NB4 (cell line): Measurements from ENCODE around the gene ACSL3.

Experiments used
- DNase-seq: peaks from one replicate; pipeline ENCODE4 v3.0.0; 2010; ENCODE audit warnings: low read depth
- H3K4me3 ChIP-seq: one replicate; pipeline ENCODE4 v1.5.1; 2011; ENCODE audit warnings: mild to moderate bottlenecking, low read depth, low read length, moderate library complexity
- MYC ChIP-seq: IDR thresholded peaks from 2 replicates; pipeline ENCODE4 v1.6.1; 2011; ENCODE audit warnings: low read depth, low read length
- POLR2A ChIP-seq: IDR thresholded peaks from 2 replicates; pipeline ENCODE4 v1.6.1; 2011; ENCODE audit warnings: mild to moderate bottlenecking; ENCODE audit not compliant: insufficient read length; ENCODE audit errors: extremely low read depth
- TF ChIP-seq, protein P1 (sequence below): IDR thresholded peaks from 2 replicates; pipeline ENCODE4 v1.6.1; 2011; ENCODE audit warnings: low read depth, low read length
- TF ChIP-seq, protein P2 (sequence below): IDR thresholded peaks from one replicate; pipeline ENCODE4 v1.5.1; 2012; ENCODE audit warnings: low read depth, low read length

Gene ACSL3

DNA sequence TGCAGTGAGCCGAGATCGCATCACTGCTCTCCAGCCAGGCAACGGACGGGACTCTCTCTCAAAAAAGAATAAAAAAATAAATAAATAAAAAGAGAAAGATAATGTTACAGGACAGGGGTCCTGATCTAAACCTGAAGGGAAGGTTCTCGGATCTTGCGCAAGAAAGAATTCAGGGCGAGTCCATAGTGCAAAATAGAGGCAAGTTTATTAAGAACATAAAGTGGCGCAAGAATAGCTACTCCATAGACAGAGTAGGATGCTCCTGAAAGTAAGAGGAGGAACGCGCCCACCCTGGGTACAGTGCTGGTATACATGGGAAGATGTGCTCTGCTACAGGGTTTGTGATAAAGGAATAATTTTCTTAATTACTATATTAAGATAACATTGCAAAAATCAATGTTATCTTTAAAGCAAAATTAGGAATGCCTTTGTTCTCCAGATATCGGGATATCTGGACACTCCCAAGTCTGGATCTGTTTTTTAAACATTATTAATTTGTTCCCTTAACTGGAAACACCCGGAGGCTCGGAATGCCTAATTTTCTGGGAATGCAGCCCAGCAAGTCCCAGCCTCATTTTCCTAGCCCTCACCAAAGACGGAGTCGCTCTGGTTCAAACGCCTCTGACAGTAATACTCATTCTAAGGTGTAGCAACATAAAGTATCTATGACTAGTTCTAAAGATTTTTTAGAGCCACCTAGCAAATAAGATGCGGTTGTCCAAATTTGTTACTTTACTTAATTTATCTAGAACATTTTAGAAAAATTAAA, 38.8 kb downstream of the ACSL3 start:
- no peak overlapping the region for H3K4me3 ChIP-seq
- no peak for DNase-seq
- TF ChIP-seq POLR2A = no peak
- TF ChIP-seq MYC = no peak
- TF ChIP-seq, protein P1, sequence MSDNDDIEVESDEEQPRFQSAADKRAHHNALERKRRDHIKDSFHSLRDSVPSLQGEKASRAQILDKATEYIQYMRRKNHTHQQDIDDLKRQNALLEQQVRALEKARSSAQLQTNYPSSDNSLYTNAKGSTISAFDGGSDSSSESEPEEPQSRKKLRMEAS = no peak
- TF ChIP-seq, protein P2, sequence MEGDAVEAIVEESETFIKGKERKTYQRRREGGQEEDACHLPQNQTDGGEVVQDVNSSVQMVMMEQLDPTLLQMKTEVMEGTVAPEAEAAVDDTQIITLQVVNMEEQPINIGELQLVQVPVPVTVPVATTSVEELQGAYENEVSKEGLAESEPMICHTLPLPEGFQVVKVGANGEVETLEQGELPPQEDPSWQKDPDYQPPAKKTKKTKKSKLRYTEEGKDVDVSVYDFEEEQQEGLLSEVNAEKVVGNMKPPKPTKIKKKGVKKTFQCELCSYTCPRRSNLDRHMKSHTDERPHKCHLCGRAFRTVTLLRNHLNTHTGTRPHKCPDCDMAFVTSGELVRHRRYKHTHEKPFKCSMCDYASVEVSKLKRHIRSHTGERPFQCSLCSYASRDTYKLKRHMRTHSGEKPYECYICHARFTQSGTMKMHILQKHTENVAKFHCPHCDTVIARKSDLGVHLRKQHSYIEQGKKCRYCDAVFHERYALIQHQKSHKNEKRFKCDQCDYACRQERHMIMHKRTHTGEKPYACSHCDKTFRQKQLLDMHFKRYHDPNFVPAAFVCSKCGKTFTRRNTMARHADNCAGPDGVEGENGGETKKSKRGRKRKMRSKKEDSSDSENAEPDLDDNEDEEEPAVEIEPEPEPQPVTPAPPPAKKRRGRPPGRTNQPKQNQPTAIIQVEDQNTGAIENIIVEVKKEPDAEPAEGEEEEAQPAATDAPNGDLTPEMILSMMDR = no peak

DNA sequence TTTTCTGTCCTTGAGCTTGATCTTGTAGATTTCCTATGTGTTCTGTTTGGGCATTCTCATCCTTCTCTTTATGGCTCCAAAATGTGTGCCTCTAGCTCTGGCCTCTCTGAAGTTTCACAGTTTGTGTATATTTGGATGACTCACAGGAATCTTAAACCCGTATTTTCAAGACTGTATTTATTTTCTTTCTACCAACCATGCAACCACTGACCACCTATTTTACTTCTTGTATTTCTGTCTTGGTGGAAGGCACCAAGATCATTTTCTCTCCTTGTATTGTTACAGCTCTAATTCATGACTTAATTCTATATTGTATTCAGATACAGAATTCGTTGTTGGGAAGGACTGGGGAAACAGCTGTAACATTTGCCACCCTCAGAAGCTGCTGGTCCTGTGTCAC, 39.5 kb downstream of the ACSL3 start:
- no peak for DNase-seq
- no peak for TF ChIP-seq POLR2A
- TF ChIP-seq, protein P2 = no peak
- no peak overlapping the region for H3K4me3 ChIP-seq

DNA sequence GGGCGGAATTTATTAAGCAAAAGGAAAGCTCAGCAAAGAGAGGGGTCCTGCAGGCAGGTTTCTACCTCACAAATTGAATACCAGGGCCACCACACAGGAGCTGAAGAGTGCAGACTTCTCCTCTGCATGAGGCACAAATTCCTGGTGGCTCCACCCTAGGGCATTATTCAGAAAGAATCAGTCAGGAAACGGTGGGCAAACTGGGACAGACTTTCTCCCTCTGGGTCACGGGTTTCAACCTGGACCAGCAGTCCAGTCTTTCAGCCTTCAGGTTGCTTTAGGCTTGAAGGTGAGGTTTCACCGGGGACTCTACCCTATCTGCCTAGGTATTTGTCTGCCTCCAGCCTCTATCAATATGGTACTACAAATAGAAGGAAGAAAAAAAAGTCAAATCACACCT, 41.8 kb downstream of the ACSL3 start:
- H3K4me3 ChIP-seq = no peak overlapping the region
- TF ChIP-seq, protein P1 = no peak
- TF ChIP-seq, protein P2 = no peak
- TF ChIP-seq POLR2A (no peak), MYC (no peak)
- DNase-seq = no peak

DNA sequence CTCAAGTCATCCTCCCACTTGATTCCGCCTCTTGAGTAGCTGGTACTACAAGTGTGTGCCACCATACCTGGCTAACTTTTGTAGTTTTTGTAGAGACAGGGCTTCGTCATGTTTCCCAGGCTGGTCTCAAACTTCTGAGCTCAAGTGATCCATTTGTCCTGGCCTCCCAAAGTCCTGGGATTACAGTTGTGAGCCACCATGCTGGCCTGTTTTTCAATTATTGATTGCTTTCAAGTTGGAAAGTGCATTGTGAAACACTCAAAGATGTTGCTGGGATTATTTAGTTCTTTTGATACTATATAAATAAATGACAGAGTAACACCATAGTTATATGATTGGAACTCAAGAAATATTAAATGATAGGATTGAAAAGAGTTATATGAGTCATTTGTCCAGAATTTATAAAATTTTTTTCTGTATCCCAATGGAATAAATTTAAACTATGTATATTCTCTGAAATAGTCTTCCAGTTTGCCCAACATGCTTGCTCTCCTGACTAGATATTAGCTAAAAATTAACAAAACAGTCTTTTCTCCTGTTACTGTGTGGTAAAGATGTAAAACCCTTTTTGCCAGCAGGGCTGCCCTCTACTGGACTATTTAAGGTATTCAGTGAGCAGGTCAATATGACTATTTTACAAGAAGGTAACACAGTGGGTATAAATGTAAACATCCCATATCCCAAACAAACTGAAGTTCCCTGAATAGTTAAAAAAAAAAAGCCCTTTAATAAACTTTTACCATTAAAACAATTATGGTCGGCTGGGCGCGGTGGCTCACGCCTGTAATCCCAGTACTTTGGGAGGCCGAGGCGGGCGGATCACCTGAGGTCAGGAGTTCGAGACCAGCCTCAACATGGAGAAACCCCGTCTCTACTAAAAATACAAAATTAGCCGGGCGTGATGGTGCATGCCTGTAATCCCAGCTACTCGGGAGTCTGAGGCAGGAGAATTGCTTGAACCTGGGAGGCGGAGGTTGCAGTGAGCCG, 42.7 kb downstream of the ACSL3 start:
- H3K4me3 ChIP-seq = no peak overlapping the region
- peak; percentile 69 for DNase-seq
- TF ChIP-seq, protein P1 = no peak
- TF ChIP-seq, protein P2 = peak; percentile 62

DNA sequence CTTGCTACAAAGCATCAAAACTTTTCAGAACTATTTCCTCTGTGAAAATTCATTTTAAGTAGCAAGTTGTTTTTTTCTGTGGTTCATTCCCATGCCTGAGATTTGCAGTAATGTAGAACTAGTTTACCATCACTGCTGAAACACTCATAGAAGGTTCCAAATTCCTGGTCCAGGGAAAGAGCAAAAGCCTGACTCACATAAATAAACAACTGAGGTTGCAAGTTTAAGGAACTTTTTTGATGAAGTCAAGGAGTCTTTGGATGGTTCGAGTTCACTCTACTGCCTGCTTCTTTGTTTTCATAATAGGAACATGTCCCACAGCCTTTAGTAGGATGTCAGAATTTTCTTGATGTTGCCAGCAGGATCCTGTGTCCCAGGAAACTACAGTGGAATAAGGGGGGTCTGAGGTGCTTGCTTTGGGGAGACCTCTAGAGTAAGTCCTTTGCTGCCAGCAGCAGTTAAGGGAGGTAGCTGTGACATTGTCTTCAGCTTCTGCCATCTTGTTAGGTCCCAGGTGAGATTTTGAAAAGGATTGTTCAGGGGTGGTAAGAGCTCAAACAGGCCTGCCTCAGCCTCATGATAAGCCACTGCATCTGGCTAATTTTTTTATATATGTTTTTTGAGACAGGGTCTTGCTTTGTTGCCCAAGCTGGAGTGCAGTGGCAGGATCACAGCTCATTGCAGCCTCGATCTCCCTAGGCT, 43.9 kb downstream of the ACSL3 start:
- no peak for DNase-seq
- H3K4me3 ChIP-seq = no peak overlapping the region
- TF ChIP-seq, protein P1 = no peak
- TF ChIP-seq, protein P2 = no peak
- TF ChIP-seq POLR2A (no peak), MYC (no peak)
